ENCODE results near the gene TMEM45B.

DNA sequence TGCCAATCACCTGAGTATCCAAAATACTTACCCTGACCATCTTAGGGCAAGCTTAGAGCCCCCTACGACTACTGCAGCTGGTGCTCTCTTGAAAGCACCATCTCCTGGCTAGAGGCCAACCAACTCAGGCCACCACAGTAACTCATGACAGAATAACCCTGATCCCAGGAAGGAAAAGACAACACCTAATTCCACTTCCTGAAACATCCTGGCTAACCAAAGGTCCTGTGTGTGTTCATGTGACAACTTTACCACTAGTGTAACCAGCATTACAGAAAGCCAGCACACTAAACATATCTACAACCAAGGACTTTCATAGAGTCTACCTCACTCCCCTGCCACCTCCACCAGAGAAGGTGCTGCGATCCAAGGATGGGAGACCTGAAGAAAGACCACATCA lies 17.4 kb upstream of the TMEM45B start:
- TF ChIP-seq FOXM1 (IDR thresholded peaks at IDR 0.05; ENCODE audit: low read depth) = no peak
- TF ChIP-seq CHD2 (IDR thresholded peaks at IDR 0.05; ENCODE audit: low read length, partially characterized antibody) = no peak
- no peak for TF ChIP-seq JUND (IDR thresholded peaks at IDR 0.05)
- no peak for TF ChIP-seq EP300 (IDR thresholded peaks at IDR 0.05; ENCODE audit: borderline replicate concordance in 1 of 2, low read depth in 1 of 2, low read length in 1 of 2)
- TF ChIP-seq, protein P1, sequence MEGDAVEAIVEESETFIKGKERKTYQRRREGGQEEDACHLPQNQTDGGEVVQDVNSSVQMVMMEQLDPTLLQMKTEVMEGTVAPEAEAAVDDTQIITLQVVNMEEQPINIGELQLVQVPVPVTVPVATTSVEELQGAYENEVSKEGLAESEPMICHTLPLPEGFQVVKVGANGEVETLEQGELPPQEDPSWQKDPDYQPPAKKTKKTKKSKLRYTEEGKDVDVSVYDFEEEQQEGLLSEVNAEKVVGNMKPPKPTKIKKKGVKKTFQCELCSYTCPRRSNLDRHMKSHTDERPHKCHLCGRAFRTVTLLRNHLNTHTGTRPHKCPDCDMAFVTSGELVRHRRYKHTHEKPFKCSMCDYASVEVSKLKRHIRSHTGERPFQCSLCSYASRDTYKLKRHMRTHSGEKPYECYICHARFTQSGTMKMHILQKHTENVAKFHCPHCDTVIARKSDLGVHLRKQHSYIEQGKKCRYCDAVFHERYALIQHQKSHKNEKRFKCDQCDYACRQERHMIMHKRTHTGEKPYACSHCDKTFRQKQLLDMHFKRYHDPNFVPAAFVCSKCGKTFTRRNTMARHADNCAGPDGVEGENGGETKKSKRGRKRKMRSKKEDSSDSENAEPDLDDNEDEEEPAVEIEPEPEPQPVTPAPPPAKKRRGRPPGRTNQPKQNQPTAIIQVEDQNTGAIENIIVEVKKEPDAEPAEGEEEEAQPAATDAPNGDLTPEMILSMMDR (IDR thresholded peaks at IDR 0.05) = no peak
- TF ChIP-seq SIN3A (IDR thresholded peaks at IDR 0.05; ENCODE audit: borderline replicate concordance, low read depth, low read length) = no peak
- TF ChIP-seq, protein P2, sequence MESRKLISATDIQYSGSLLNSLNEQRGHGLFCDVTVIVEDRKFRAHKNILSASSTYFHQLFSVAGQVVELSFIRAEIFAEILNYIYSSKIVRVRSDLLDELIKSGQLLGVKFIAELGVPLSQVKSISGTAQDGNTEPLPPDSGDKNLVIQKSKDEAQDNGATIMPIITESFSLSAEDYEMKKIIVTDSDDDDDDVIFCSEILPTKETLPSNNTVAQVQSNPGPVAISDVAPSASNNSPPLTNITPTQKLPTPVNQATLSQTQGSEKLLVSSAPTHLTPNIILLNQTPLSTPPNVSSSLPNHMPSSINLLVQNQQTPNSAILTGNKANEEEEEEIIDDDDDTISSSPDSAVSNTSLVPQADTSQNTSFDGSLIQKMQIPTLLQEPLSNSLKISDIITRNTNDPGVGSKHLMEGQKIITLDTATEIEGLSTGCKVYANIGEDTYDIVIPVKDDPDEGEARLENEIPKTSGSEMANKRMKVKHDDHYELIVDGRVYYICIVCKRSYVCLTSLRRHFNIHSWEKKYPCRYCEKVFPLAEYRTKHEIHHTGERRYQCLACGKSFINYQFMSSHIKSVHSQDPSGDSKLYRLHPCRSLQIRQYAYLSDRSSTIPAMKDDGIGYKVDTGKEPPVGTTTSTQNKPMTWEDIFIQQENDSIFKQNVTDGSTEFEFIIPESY (IDR thresholded peaks at IDR 0.05; ENCODE audit: borderline replicate concordance, low read depth) = no peak
- TF ChIP-seq GABPA (IDR thresholded peaks at IDR 0.05; ENCODE audit: low read depth) = no peak
- TF ChIP-seq, protein P3, sequence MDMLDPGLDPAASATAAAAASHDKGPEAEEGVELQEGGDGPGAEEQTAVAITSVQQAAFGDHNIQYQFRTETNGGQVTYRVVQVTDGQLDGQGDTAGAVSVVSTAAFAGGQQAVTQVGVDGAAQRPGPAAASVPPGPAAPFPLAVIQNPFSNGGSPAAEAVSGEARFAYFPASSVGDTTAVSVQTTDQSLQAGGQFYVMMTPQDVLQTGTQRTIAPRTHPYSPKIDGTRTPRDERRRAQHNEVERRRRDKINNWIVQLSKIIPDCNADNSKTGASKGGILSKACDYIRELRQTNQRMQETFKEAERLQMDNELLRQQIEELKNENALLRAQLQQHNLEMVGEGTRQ (IDR thresholded peaks at IDR 0.05; ENCODE audit: borderline replicate concordance, low read depth, low read length) = no peak
- TF ChIP-seq, protein P4, sequence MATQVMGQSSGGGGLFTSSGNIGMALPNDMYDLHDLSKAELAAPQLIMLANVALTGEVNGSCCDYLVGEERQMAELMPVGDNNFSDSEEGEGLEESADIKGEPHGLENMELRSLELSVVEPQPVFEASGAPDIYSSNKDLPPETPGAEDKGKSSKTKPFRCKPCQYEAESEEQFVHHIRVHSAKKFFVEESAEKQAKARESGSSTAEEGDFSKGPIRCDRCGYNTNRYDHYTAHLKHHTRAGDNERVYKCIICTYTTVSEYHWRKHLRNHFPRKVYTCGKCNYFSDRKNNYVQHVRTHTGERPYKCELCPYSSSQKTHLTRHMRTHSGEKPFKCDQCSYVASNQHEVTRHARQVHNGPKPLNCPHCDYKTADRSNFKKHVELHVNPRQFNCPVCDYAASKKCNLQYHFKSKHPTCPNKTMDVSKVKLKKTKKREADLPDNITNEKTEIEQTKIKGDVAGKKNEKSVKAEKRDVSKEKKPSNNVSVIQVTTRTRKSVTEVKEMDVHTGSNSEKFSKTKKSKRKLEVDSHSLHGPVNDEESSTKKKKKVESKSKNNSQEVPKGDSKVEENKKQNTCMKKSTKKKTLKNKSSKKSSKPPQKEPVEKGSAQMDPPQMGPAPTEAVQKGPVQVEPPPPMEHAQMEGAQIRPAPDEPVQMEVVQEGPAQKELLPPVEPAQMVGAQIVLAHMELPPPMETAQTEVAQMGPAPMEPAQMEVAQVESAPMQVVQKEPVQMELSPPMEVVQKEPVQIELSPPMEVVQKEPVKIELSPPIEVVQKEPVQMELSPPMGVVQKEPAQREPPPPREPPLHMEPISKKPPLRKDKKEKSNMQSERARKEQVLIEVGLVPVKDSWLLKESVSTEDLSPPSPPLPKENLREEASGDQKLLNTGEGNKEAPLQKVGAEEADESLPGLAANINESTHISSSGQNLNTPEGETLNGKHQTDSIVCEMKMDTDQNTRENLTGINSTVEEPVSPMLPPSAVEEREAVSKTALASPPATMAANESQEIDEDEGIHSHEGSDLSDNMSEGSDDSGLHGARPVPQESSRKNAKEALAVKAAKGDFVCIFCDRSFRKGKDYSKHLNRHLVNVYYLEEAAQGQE (IDR thresholded peaks at IDR 0.05; ENCODE audit: low read depth, low read length) = no peak
- TF ChIP-seq ELF1 (IDR thresholded peaks at IDR 0.05) = no peak
- no peak for TF ChIP-seq YY1 (IDR thresholded peaks at IDR 0.05; ENCODE audit: low read depth)
